Skeletal muscle satellite cell (primary cell): ENCODE results near the gene FANCI.

ENCODE experiments used
- H3K27me3 ChIP-seq: 2 replicates; pipeline ENCODE4 v1.7.0; 2013; ENCODE audit warnings: low read length; ENCODE audit not compliant: control insufficient read depth, insufficient read depth
- H3K36me3 ChIP-seq: 2 replicates; pipeline ENCODE4 v1.7.0; 2013; ENCODE audit warnings: mild to moderate bottlenecking, control low read depth, low read length; ENCODE audit not compliant: insufficient read depth
- H3K4me1 ChIP-seq: 2 replicates; pipeline ENCODE4 v1.7.0; 2013; ENCODE audit warnings: low read length; ENCODE audit not compliant: control insufficient read depth, insufficient read depth
- H3K4me2 ChIP-seq: 2 replicates; pipeline ENCODE4 v1.7.0; 2013; ENCODE audit warnings: mild to moderate bottlenecking, low read length
- H3K4me3 ChIP-seq: 2 replicates; pipeline ENCODE4 v1.7.0; 2013; ENCODE audit warnings: low read length
- H3K9ac ChIP-seq: 2 replicates; pipeline ENCODE4 v1.7.0; 2013; ENCODE audit warnings: mild to moderate bottlenecking, low read depth, low read length, moderate library complexity
- H3K9me3 ChIP-seq: replicated peaks from 2 replicates; pipeline ENCODE4 v1.7.0; 2013; ENCODE audit warnings: mild to moderate bottlenecking, control low read depth, low read length

FANCI gene

GRCh38 chr15:89358435-89358754 lies 114.6 kb downstream of the FANCI start:
- Histone ChIP-seq H3K36me3 (no peaks in the 10 kb centered on the region), H3K4me1 (peaks cover 4% of the 10 kb centered on the region), H3K4me2 (peak overlapping the region; percentile 98), H3K9ac (no peak overlapping the region), H3K4me3 (no peak overlapping the region), H3K9me3 (no peaks in the 10 kb centered on the region), H3K27me3 (peaks cover 90% of the 10 kb centered on the region)

- Histone ChIP-seq H3K4me2 (peak overlapping the region; percentile 98), H3K27me3 (peaks cover 90% of the 10 kb centered on the region), H3K4me1 (peaks cover 4% of the 10 kb centered on the region), H3K9me3 (no peaks in the 10 kb centered on the region), H3K4me3 (peak overlapping the region; percentile 72), H3K9ac (no peak overlapping the region), H3K36me3 (no peaks in the 10 kb centered on the region)
These were observed 115.1 kb downstream of the FANCI start for GRCh38 chr15:89358755-89359439.

GRCh38 chr15:89359471-89360293 lies 115.9 kb downstream of the FANCI start:
- Histone ChIP-seq H3K9me3 (no peaks in the 10 kb centered on the region), H3K4me1 (peaks cover 4% of the 10 kb centered on the region), H3K4me2 (peak overlapping the region; percentile 98), H3K9ac (no peak overlapping the region), H3K36me3 (no peaks in the 10 kb centered on the region), H3K27me3 (peaks cover 91% of the 10 kb centered on the region), H3K4me3 (no peak overlapping the region)

GRCh38 chr15:89360294-89360971 lies 116.7 kb downstream of the FANCI start:
- no peaks in the 10 kb centered on the region for H3K9me3 ChIP-seq
- H3K9ac ChIP-seq, result no peak overlapping the region
- H3K27me3 ChIP-seq, result peaks cover 93% of the 10 kb centered on the region
- H3K4me3 ChIP-seq, result no peak overlapping the region
- H3K4me2 ChIP-seq, result no peak overlapping the region
- peaks cover 4% of the 10 kb centered on the region for H3K4me1 ChIP-seq
- H3K36me3 ChIP-seq, result no peaks in the 10 kb centered on the region

GRCh38 chr15:89361451-89362202 lies 117.8 kb downstream of the FANCI start:
- H3K4me3 ChIP-seq, result no peak overlapping the region
- peaks cover 94% of the 10 kb centered on the region for H3K27me3 ChIP-seq
- no peak overlapping the region for H3K9ac ChIP-seq
- no peaks in the 10 kb centered on the region for H3K36me3 ChIP-seq
- H3K4me2 ChIP-seq, result no peak overlapping the region
- no peaks in the 10 kb centered on the region for H3K9me3 ChIP-seq
- H3K4me1 ChIP-seq, result peaks cover 4% of the 10 kb centered on the region

- no peak overlapping the region for H3K9ac ChIP-seq
These were observed 118.7 kb downstream of the FANCI start for GRCh38 chr15:89362203-89363101.

GRCh38 chr15:89363133-89363532 lies 119.4 kb downstream of the FANCI start:
- Histone ChIP-seq H3K36me3 (no peaks in the 10 kb centered on the region), H3K4me2 (no peak overlapping the region), H3K9ac (no peak overlapping the region), H3K27me3 (peaks cover 94% of the 10 kb centered on the region), H3K4me3 (no peak overlapping the region), H3K9me3 (no peaks in the 10 kb centered on the region), H3K4me1 (peaks cover 7% of the 10 kb centered on the region)

More at GRCh38 chr15:89362203-89363101, 118.7 kb downstream of the FANCI start:
- Histone ChIP-seq H3K9me3 (no peaks in the 10 kb centered on the region), H3K4me3 (no peak overlapping the region), H3K27me3 (peaks cover 94% of the 10 kb centered on the region), H3K4me2 (peak overlapping the region; percentile 6), H3K4me1 (peaks cover 4% of the 10 kb centered on the region), H3K36me3 (no peaks in the 10 kb centered on the region)

GRCh38 chr15:89363770-89364169 lies 120.0 kb downstream of the FANCI start:
- Histone ChIP-seq H3K27me3 (peaks cover 97% of the 10 kb centered on the region), H3K4me2 (no peak overlapping the region), H3K9me3 (no peaks in the 10 kb centered on the region), H3K9ac (no peak overlapping the region), H3K36me3 (no peaks in the 10 kb centered on the region), H3K4me3 (no peak overlapping the region), H3K4me1 (peaks cover 7% of the 10 kb centered on the region)

- Histone ChIP-seq H3K9ac (no peak overlapping the region), H3K4me3 (no peak overlapping the region), H3K4me2 (no peak overlapping the region), H3K9me3 (no peaks in the 10 kb centered on the region), H3K36me3 (no peaks in the 10 kb centered on the region), H3K27me3 (peaks cover 99% of the 10 kb centered on the region), H3K4me1 (peaks cover 3% of the 10 kb centered on the region)
These were observed 120.6 kb downstream of the FANCI start for GRCh38 chr15:89364341-89364740.

GRCh38 chr15:89364741-89365450 lies 121.1 kb downstream of the FANCI start:
- Histone ChIP-seq H3K4me2 (no peak overlapping the region), H3K9ac (no peak overlapping the region), H3K36me3 (no peaks in the 10 kb centered on the region), H3K27me3 (peaks cover 99% of the 10 kb centered on the region), H3K9me3 (no peaks in the 10 kb centered on the region), H3K4me1 (peaks cover 3% of the 10 kb centered on the region), H3K4me3 (no peak overlapping the region)
